ENCODE measurements around the gene CPB1. TPM values are rescaled to one million over a fixed set of nuclear protein-coding genes. Genes with fewer than 3 reads are reported as not detected.

The CPB1 gene
- total RNA-seq, 1 donor from 2014 or later = 5.0 TPM

GRCh38 chr3:148825476-148825875 is 2.1 kb upstream of the CPB1 start:
- DNase-seq (ENCODE audit: low spot score) (no peak), ATAC-seq (no peak)
- intact Hi-C loops (cut with DNase I) = no loop called here

GRCh38 chr3:148828136-148828690 is 602 bp downstream of the CPB1 start:
- DNase-seq (ENCODE audit: low spot score) (no peak), ATAC-seq (no peak)
- intact Hi-C loops (cut with DNase I) = no loop called here

- ATAC-seq = no peak
- no peak for DNase-seq (ENCODE audit: low spot score)
- intact Hi-C loops (cut with DNase I) = no loop called here
Measured at GRCh38 chr3:148829926-148830325, 2.3 kb downstream of the CPB1 start.

- ATAC-seq (no peak), DNase-seq (ENCODE audit: low spot score) (no peak)
- intact Hi-C loops (cut with DNase I) = no loop called here
Measured at GRCh38 chr3:148833223-148833622, 5.6 kb downstream of the CPB1 start.

- no peak for DNase-seq (ENCODE audit: low spot score)
- ATAC-seq = no peak
- intact Hi-C loops (cut with DNase I) = no loop called here
Measured at GRCh38 chr3:148839805-148840204, 12.2 kb downstream of the CPB1 start.

GRCh38 chr3:148840451-148840850 is 12.8 kb downstream of the CPB1 start:
- intact Hi-C loops (cut with DNase I) = no loop called here
- no peak for ATAC-seq
- DNase-seq (ENCODE audit: low spot score) = no peak

GRCh38 chr3:148845756-148846395 is 18.3 kb downstream of the CPB1 start:
- DNase-seq (ENCODE audit: low spot score) = no peak
- intact Hi-C loops (cut with DNase I) = no loop called here
- ATAC-seq = no peak

GRCh38 chr3:148847351-148847750 is 19.7 kb downstream of the CPB1 start:
- DNase-seq (ENCODE audit: low spot score) = no peak
- ATAC-seq = peak; percentile 76
- intact Hi-C loops (cut with DNase I) = no loop called here

GRCh38 chr3:148848410-148848809 is 20.8 kb downstream of the CPB1 start:
- no peak for DNase-seq (ENCODE audit: low spot score)
- no peak for ATAC-seq
- intact Hi-C loops (cut with DNase I) = no loop called here

- DNase-seq (ENCODE audit: low spot score) (no peak), ATAC-seq (peak; percentile 58)
- intact Hi-C loops (cut with DNase I) = no loop called here
Measured at GRCh38 chr3:148852271-148852992, 24.8 kb downstream of the CPB1 start.

GRCh38 chr3:148853076-148853475 is 25.5 kb downstream of the CPB1 start:
- ATAC-seq = no peak
- intact Hi-C loops (cut with DNase I) = no loop called here
- DNase-seq (ENCODE audit: low spot score) = no peak

GRCh38 chr3:148854061-148854460 is 26.4 kb downstream of the CPB1 start:
- no peak for DNase-seq (ENCODE audit: low spot score)
- no peak for ATAC-seq
- intact Hi-C loops (cut with DNase I) = no loop called here

- intact Hi-C loops (cut with DNase I) = no loop called here
- no peak for DNase-seq (ENCODE audit: low spot score)
- peak; percentile 76 for ATAC-seq
Measured at GRCh38 chr3:148856384-148856783, 28.8 kb downstream of the CPB1 start.

GRCh38 chr3:148857316-148857715 is 29.7 kb downstream of the CPB1 start:
- DNase-seq (ENCODE audit: low spot score) = no peak
- no peak for ATAC-seq
- intact Hi-C loops (cut with DNase I) = no loop called here

- ATAC-seq = peak; percentile 52
- no peak for DNase-seq (ENCODE audit: low spot score)
- intact Hi-C loops (cut with DNase I) = no loop called here
Measured at GRCh38 chr3:148861277-148861869, 33.8 kb downstream of the CPB1 start.

- DNase-seq (ENCODE audit: low spot score) = no peak
- no peak for ATAC-seq
- intact Hi-C loops (cut with DNase I) = no loop called here
Measured at GRCh38 chr3:148863297-148863696, 35.7 kb downstream of the CPB1 start.

GRCh38 chr3:148863814-148864213 is 36.2 kb downstream of the CPB1 start:
- intact Hi-C loops (cut with DNase I) = no loop called here
- ATAC-seq = no peak
- DNase-seq (ENCODE audit: low spot score) = no peak

- intact Hi-C loops (cut with DNase I) = no loop called here
- no peak for DNase-seq (ENCODE audit: low spot score)
- no peak for ATAC-seq
Measured at GRCh38 chr3:148865049-148865448, 37.4 kb downstream of the CPB1 start, which contains the start of gene CPA3. Gene CPA3 (plus strand): TSS chr3:148865296. CDS start chr3:148865308, 12 bp downstream.

GRCh38 chr3:148866261-148866660 is 38.6 kb downstream of the CPB1 start:
- no peak for ATAC-seq
- DNase-seq (ENCODE audit: low spot score) = no peak
- intact Hi-C loops (cut with DNase I) = no loop called here

- ATAC-seq = peak; percentile 42
- no peak for DNase-seq (ENCODE audit: low spot score)
- intact Hi-C loops (cut with DNase I) = no loop called here
Measured at GRCh38 chr3:148873270-148873927, 45.8 kb downstream of the CPB1 start.

Measured in sciatic nerve (tissue), 2 donors.